Measurements from ENCODE around the gene KLF2. TPM values are rescaled to one million over a fixed set of nuclear protein-coding genes. Genes with fewer than 3 reads are reported as not detected.

Gene KLF2
- total RNA-seq, 4 donors from 2014 or later, result 4.2 to 11.4 (median 8.0) TPM

- H3K4me1 ChIP-seq, result peaks cover 6 to 59% (median 11%) of the 10 kb centered on the region in 3 donors
- WGBS, 2 donors, result 86 to 91% methylated on average over 6 of the region's 6 CpGs
- TF ChIP-seq POLR2A (IDR thresholded peaks at IDR 0.05) (no peak), CTCF (IDR thresholded peaks at IDR 0.05) (no peak)
- peaks cover 0 to 24% (median 0%) of the 10 kb centered on the region in 3 donors for H3K36me3 ChIP-seq
- H3K27ac ChIP-seq, result no peak overlapping the region
- H3K9me3 ChIP-seq, result no peaks in the 10 kb centered on the region
- no peak for DNase-seq
- no peaks in the 10 kb centered on the region for H3K27me3 ChIP-seq
- intact Hi-C loops (cut with DNase I), result no loop called here
- no peak overlapping the region for H3K4me3 ChIP-seq
These were observed 35.3 kb downstream of the KLF2 start for GRCh38 chr19:16359964-16360363.

- H3K27me3 ChIP-seq, result no peaks in the 10 kb centered on the region
- 75 to 77% methylated on average over 10 of the region's 10 CpGs for WGBS, 2 donors
- no peaks in the 10 kb centered on the region for H3K9me3 ChIP-seq
- peaks cover 6 to 55% (median 15%) of the 10 kb centered on the region in 3 donors for H3K4me1 ChIP-seq
- H3K4me3 ChIP-seq, result no peak overlapping the region
- TF ChIP-seq CTCF (IDR thresholded peaks at IDR 0.05) (no peak), POLR2A (IDR thresholded peaks at IDR 0.05) (no peak)
- intact Hi-C loops (cut with DNase I), result no loop called here
- peak overlapping the region in 3 of 4 donors; percentile 42 to 60 (median 44) for H3K27ac ChIP-seq
- peaks cover 0 to 21% (median 0%) of the 10 kb centered on the region in 3 donors for H3K36me3 ChIP-seq
- DNase-seq, result no peak
These were observed 36.1 kb downstream of the KLF2 start for GRCh38 chr19:16360738-16361137.

- 62 to 74% methylated on average over 13 of the region's 13 CpGs for WGBS, 2 donors
- H3K27me3 ChIP-seq, result no peaks in the 10 kb centered on the region
- peak overlapping the region in 2 of 4 donors; percentile 42 to 60 for H3K27ac ChIP-seq
- no peak for DNase-seq
- intact Hi-C loops (cut with DNase I), result no loop called here
- H3K4me3 ChIP-seq, result no peak overlapping the region
- peaks cover 6 to 57% (median 18%) of the 10 kb centered on the region in 3 donors for H3K4me1 ChIP-seq
- H3K36me3 ChIP-seq, result peaks cover 0 to 21% (median 0%) of the 10 kb centered on the region in 3 donors
- TF ChIP-seq POLR2A (IDR thresholded peaks at IDR 0.05) (no peak), CTCF (IDR thresholded peaks at IDR 0.05) (no peak)
- H3K9me3 ChIP-seq, result no peaks in the 10 kb centered on the region
These were observed 36.6 kb downstream of the KLF2 start for GRCh38 chr19:16361254-16361653.

- WGBS, 2 donors, result 81 to 84% methylated on average over 10 of the region's 10 CpGs
- peaks cover 6 to 57% (median 18%) of the 10 kb centered on the region in 3 donors for H3K4me1 ChIP-seq
- no peak overlapping the region for H3K4me3 ChIP-seq
- intact Hi-C loops (cut with DNase I), result no loop called here
- DNase-seq, result no peak
- H3K27ac ChIP-seq, result peak overlapping the region in 3 of 4 donors; percentile 0 to 64 (median 60)
- H3K27me3 ChIP-seq, result no peaks in the 10 kb centered on the region
- H3K9me3 ChIP-seq, result no peaks in the 10 kb centered on the region
- peaks cover 0 to 21% (median 0%) of the 10 kb centered on the region in 3 donors for H3K36me3 ChIP-seq
- TF ChIP-seq CTCF (IDR thresholded peaks at IDR 0.05) (no peak), POLR2A (IDR thresholded peaks at IDR 0.05) (no peak)
These were observed 37.3 kb downstream of the KLF2 start for GRCh38 chr19:16361926-16362325.

GRCh38 chr19:16363133-16363851, 38.7 kb downstream of the KLF2 start:
- H3K36me3 ChIP-seq, result peaks cover 0 to 9% (median 0%) of the 10 kb centered on the region in 3 donors
- 45 to 76% methylated on average over 9 to 12 of the region's 20 CpGs for WGBS, 2 donors
- peaks cover 6 to 64% (median 18%) of the 10 kb centered on the region in 3 donors for H3K4me1 ChIP-seq
- DNase-seq, result no peak
- H3K4me3 ChIP-seq, result no peak overlapping the region
- TF ChIP-seq CTCF (IDR thresholded peaks at IDR 0.05) (no peak), POLR2A (IDR thresholded peaks at IDR 0.05) (no peak)
- H3K27ac ChIP-seq, result peak overlapping the region; percentile 22 to 40 (median 28)
- peaks cover 0 to 3% (median 0%) of the 10 kb centered on the region in 4 donors for H3K27me3 ChIP-seq
- no peaks in the 10 kb centered on the region for H3K9me3 ChIP-seq
- intact Hi-C loops (cut with DNase I), result no loop called here

Measured in esophagus squamous epithelium (tissue), 5 donors.